Eye (tissue), 1 donor: ENCODE results near the gene ACOT12.
"Not testable (repeated sequence)": the region's sequence is repeated elsewhere in the genome, so short reads cannot be mapped to it uniquely, and the experiment has no call there.

Experiments
- DNase-seq: peaks from one replicate; pipeline ENCODE4 v3.0.0-alpha.2; 2015

The ACOT12 gene

GRCh38 chr5:81336556-81336955, 57.4 kb downstream of the ACOT12 start:
- no peak for DNase-seq

DNA sequence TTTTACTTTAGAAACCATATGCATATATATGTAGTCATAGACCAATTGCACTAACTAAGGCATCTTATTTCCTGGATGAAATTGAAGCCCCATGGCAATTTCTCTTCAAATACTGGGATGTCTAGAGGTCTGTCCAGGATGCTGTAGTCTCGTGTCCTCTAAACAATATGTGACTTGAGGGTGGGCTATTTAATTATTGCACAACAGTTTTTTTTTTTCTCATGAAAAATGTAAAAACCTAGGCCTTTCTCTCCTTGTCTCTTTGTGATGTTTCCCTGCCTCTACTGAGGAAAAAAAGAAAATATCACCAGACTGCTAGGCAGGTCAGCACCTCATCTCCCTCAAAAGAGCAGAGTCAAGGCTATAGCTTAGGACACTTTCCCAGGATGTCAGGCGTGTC, 58.0 kb downstream of the ACOT12 start:
- no peak for DNase-seq

DNA sequence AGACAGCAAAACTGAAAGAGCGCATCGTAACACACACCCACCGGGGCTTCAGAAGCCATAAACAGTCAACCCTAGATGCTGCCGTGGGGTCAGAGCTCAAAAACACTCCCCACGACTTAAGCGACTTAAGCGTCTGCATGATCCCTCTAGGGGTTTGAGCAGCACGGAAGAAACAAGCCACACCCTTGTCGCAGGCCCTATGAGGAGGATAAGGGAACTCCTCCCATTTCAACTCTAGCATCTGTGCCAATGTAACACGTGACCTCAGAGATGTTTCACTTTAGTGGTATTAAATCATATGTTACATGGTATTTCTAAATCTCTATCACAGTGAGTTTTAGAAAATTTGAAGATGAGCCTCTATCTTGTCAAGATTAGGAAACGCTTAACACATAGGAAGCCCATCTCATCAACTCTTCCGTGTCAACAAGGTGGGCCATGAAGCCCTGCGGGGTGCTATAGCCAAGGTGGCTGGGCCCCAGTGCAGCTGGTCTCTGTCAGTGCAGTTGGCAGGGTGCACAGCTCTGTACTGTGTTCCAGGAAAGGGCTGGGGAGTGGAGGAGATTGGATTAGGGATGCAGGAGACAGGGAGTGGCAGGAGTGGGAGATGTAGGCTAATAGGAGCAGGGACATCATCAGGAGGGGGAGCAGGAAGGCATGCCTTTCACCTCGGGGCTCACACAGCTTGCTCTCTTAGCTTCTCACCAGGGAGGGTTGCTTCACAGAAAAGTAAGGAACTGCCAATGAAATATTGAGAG, 59.5 kb downstream of the ACOT12 start:
- no peak for DNase-seq

DNA sequence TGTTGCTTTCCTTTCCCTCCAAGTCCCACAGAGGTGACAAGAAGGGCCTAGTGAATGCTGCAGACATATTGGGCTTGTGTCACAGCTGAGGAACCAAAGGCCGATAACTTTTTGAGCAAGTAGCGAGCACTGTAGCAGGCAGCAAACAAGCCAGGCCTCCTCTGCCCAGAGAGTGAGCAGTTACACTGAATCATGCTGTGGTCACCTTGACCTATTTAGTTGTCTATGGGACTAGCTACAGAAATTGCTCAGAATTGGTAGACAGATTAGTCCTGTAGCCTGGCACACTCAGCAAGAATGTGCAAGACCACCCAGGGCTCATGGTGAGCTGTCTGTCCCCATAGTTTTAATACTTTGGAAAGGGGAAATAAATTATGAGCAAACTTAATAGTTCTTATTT, 67.4 kb downstream of the ACOT12 start:
- DNase-seq: no peak

- no peak for DNase-seq
These were observed 76.4 kb downstream of the ACOT12 start for GRCh38 chr5:81317536-81317935.

GRCh38 chr5:81316571-81316970, 77.4 kb downstream of the ACOT12 start:
- DNase-seq: no peak

DNA sequence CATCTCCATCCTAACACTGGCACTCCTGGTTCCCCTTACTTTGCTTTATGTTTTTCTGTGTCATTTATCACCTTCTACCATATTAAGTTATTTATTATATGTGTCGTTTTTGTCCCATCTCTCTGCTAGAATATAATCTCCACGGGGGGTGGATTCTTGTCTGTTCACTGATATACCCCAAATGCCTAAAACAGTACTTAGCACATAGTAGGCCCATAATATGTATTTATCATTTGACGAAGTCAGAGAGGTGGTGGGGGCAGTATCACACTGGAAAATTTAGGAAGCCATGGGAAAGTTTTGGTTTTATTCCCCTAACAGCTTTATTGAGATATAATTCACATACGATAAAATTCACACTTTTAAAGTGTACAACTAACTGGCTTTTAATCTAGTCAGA, 78.1 kb downstream of the ACOT12 start:
- no peak for DNase-seq

DNA sequence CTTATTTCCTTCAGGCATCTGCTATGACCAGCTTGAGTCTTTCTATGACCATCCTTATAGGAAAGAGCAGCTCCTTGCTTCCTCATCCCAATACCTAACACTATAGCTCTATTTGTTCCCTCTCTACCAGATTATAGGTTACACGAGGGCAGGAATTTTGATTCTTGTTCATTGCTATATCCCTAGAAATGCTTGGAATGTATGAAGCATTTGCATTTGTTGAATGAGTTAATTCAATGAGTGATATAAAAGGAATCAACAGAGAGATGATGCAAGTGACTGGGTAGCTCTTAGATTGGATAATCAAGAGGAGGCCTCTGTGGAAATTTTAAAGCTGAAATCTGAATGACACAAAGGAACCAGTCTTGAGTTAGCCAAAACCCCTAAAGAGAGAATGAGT, 78.6 kb downstream of the ACOT12 start:
- no peak for DNase-seq

GRCh38 chr5:81314581-81314980, 79.4 kb downstream of the ACOT12 start:
- no peak for DNase-seq

- no peak for DNase-seq
These were observed 80.2 kb downstream of the ACOT12 start for GRCh38 chr5:81313686-81314085.

DNA sequence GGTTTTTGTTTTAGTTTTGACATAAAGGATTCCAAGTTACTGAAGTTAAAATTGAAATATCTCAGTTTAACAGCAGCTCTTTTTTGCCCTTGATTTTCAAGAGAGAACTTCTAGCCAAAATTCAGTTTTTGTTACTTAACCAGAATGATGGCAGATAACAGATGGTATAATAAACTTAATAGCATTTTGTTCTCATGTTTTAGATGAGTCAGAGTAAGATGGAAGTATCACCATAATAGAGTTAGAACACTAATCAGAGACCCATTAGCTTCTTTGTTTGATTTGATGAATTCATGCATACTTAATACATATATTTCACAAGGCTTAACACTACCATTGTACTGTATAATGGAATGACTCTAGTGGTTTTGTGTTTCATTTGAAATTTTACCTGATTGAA, 80.7 kb downstream of the ACOT12 start:
- DNase-seq: no peak

DNA sequence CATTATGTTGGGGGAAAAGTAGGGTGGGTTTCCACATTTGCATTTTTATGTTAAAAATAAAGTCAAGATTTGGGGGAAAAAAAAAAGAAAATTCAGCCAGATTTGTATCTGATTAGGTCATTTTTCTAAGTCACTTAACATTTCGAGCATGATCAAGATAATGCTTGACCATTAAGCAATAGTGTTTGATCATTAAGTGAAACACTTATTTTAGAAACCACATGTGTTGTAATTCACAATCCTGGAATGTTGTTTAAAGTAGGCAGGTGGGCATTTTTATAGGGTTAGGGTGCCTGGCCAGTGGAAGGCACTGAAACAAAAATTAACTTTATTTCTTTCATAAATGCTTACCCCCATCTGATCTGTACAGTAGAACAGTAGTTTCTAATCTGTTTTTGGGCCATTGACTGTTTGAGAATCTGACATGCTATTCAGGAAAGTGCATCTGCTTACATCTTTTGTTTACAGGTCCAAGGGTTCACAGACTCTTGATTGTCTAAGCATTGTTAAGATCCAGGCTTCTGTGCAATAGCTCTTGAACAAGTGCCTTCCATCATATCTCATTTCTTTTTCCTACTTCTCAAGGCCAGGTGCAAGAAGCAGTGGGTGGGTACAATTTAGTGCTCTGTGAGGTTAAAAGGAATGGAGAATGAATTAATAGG, 83.4 kb downstream of the ACOT12 start:
- no peak for DNase-seq

GRCh38 chr5:81308836-81309235, 85.1 kb downstream of the ACOT12 start:
- DNase-seq: no peak

DNA sequence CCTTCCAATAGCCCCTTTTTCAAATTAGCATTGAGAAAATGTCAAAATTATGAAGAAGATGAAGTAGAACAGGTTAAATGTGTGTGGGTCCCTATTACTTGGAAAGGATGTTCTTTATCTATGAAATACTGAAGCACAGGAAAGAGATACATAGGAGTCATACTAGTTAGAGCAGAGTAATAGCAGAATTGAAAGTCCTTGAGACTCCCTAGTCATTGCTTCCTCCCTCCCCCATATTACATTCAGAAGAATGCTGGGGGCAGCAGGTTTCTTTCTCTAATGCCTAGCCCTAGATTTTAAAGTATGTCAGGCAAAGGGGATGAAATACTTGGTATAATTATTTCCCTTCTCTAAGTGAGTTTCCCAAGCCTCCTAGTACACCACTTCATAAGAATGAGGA, 88.1 kb downstream of the ACOT12 start:
- no peak for DNase-seq

DNA sequence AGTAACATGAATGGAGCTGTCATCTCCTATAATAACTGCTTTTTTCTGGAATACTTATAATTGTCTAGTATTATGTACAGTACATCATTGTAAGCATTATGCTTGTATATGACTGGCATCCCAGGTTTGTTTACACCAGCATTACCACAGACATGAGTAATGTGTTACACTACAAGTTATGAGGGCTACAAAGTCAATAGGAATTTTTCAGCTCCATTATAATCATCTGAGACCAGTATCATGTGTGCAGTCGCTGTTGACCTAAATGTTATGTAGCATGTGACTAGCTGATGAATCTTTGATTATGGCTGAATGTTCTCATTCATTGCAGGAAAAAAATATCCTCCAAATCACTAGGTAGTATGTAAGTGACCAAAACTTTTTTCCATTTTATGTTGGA, 90.4 kb downstream of the ACOT12 start:
- DNase-seq: peak; percentile 16

- DNase-seq: no peak
These were observed 91.3 kb downstream of the ACOT12 start for GRCh38 chr5:81302596-81302995.

GRCh38 chr5:81301271-81302015, 92.5 kb downstream of the ACOT12 start, which contains the start of gene ZCCHC9:
Gene ZCCHC9 (plus strand): TSS chr5:81301587. CDS start chr5:81304758, 3,171 bp downstream.
- peak; percentile 98 for DNase-seq

- no peak for DNase-seq
These were observed 93.0 kb downstream of the ACOT12 start for GRCh38 chr5:81300921-81301270.

DNA sequence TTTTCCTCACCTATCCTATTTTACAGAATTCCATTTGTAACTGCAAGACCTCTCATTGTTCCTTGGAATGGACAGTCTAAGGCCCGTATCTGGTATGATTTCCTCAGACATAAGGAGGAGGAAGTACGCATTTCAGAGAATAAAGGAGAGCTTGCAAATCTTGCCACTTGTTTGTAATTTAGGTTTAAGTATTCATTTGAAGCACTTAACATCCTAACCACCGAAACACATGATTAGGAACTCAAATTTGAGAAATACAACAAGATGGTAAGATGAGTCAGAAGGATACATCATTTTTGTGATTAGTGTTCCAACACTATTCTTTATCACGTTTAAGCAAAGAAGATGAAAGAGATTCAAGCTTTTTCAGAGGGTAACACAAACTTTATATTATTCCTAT, 96.4 kb downstream of the ACOT12 start:
- no peak for DNase-seq

GRCh38 chr5:81294021-81294420, 99.9 kb downstream of the ACOT12 start:
- DNase-seq: not testable (repeated sequence)

DNA sequence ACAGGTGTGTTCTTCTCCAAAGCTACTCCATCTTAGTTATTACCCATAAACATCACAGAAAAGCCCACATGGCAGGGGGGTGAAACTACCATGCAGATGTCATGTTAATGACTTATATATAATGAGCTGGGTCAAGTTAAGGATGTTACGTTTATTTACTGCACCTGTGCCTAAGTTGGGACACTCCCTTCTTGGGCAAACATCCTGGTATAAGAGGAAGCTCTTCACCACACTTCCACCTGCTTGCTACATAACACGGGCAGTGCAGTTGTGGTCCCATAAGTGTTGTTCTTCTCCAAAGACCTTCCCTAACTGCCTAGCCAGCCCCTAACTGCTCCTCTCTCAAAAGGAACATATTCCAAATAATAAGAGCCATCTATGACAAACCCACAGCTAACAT, 101.8 kb downstream of the ACOT12 start:
- DNase-seq: no peak

DNA sequence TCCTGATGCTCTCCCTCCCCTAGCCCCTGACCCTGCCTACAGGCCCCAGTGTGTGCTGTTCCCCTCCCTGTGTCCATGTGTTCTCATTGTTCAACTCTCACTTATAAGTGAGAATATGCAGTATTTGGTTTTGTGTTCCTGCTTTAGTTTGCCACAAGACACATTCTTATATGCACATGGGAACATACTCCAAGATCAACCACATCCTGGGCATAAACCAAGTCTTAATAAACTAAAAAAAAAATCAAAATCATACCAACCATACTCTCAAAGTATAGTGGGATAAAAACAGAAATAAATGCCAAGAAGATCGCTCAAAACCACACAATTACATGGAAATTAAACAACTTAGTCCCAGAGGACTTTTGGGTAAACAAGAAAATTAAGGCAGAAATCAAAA, 103.8 kb downstream of the ACOT12 start:
- no peak for DNase-seq

DNA sequence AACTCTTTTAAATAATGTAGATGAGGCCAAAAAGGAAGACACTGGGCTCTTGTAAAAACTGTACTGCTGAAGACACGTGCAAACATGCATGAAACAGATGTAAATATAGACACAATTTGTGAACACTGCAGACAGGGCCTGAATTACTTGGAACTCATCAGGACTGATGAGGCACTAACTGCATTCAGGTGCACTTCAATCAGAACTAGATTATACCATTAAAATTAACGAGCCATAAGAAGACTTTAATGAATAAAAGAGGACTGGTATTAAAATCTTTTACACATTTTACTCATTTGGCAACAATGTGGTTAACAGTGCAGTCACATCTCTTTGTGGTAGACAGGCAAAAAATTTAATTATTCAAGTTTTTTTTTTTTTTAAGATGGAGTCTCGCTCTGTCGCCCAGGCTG, 105.9 kb downstream of the ACOT12 start:
- DNase-seq: no peak

DNA sequence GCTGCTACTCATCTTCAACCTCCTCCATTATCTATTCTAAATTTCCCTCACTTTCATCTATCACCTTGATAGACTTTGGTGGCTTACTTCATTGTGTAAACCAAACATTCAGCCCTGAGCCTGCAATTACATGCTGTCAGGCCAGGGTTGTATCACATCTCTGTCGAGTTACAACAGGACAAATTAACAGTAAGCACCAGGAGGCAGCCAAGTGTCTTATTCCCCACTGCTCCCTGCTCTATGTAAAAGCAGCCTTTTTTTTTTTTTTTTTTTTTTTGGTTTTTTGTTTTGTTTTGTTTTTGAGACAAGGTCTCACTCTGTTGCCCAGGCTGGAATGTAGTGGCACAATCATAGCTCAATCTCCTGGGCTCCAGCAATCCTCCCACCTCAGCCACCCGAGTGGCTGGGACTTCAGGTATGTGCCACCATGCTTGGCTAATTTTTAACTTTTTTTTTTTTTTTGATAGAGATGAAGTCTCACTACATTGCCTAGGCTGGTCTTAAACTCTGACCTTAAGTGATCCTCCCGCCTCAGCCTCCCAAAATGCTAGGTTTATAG, 107.8 kb downstream of the ACOT12 start:
- no peak for DNase-seq
